Measurements from ENCODE around the gene LDHAL6B. TPM values are rescaled to one million over a fixed set of nuclear protein-coding genes. Genes with fewer than 3 reads are reported as not detected.

The LDHAL6B gene
- total and polyA plus RNA-seq, 2 of the 8 experiments (the other 6 are each of a cell fraction or from before 2014, with no cell fraction given): not detected

DNA sequence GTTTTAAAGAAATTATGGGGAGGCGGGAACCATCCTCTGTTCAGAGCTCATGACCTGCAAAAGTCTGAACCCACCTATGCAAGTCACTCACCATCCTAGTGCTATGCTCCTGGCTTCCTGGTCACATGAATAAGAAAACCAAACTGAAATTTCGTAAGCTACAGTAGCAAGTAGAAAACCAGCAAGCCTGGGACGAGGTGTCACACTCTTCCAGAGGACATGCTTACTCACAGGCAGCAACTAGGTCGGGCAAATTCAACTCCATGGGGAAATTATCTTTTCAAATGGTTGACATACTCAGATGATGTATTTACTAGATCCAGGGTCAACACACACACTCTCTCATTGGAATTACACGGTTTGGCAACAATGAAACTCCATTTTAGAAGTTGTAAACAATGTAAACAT lies 31.3 kb downstream of the LDHAL6B start (continued):
- TF ChIP-seq E2F6 (IDR thresholded peaks at IDR 0.05) (no peak), JUN (IDR thresholded peaks at IDR 0.05; ENCODE audit: low read depth, low read length) (no peak), MAFK (IDR thresholded peaks at IDR 0.05; ENCODE audit: low read depth, low read length) (no peak)

Data from H1 (cell line).